Mucosa of descending colon (tissue), 3 donors: ENCODE measurements around the gene FAM171A1. TPM values are rescaled to one million over a fixed set of nuclear protein-coding genes. Genes with fewer than 3 reads are reported as not detected.

Source experiments
- ATAC-seq: fragments of 200-7000 bp; cut with Tn5 transposase; one replicate; pipeline ENCODE4 v1.9.1; 2020; ENCODE audit warnings: mild to moderate bottlenecking, moderate library complexity
- DNase-seq, 3 donors: peaks; one replicate each; pipeline ENCODE4 v3.0.0-alpha.2; 2020
- H3K36me3 ChIP-seq: fragments of 200-600 bp; one replicate; pipeline ENCODE4 v1.8.0; 2021; ENCODE audit warnings: low read depth, mild to moderate bottlenecking
- H3K4me1 ChIP-seq: fragments of 200-600 bp; one replicate; pipeline ENCODE4 v1.8.0; 2021; ENCODE audit warnings: low read depth, mild to moderate bottlenecking
- H3K4me3 ChIP-seq: fragments of 200-600 bp; one replicate; pipeline ENCODE4 v1.8.0; 2021; ENCODE audit warnings: mild to moderate bottlenecking
- H3K9me3 ChIP-seq: fragments of 200-600 bp; one replicate; pipeline ENCODE4 v1.8.0; 2021; ENCODE audit warnings: mild to moderate bottlenecking
- CTCF ChIP-seq: fragments of 200-600 bp; IDR thresholded peaks from one replicate; pipeline ENCODE4 v1.8.0; 2022; ENCODE audit warnings: antibody characterized with exemption, mild to moderate bottlenecking
- intact Hi-C, 2 donors: fragments of 100-400 bp; cut with DNase I in 1 of 2; cut with micrococcal nuclease in 1 of 2; formaldehyde crosslinking; loops; one replicate each; pipeline versions ENCODE4 v1.11.0 to v1.11.1; 2022; cut with DNase I, micrococcal nuclease
- total RNA-seq, 3 donors: library from RNA; stranded (reverse); fragmentation: NEBNext Ultra II Directional in 2 of 3; extraction: Animal tissue kit (Norgen Biotek cat#: 25700) in 2 of 3; gene quantifications; one replicate each; pipeline versions ENCODE4 v1.2.1 to v1.2.4, GENCODE V29; 2021 to 2023
- donor health status: DM: no; HTN: no; CAD: no; lungs with moderate emphysema.
- donor health status: DM: no; HTN: no; CAD: no.
- donor health status: DM: no; HTN: yes; CAD: no.

The FAM171A1 gene
- total RNA-seq, 3 donors from 2014 or later: 33.7 to 60.7 (median 50.4) TPM

GRCh38 chr10:15370212-15370855 lies 755 bp downstream of the FAM171A1 start:
- DNase-seq (peak in 2 of 3 donors; percentile 32 to 63), ATAC-seq (peak; percentile 52)
- Histone ChIP-seq H3K4me3 (peak overlapping the region; percentile 63), H3K36me3 (no peaks in the 10 kb centered on the region), H3K4me1 (peaks cover 8% of the 10 kb centered on the region), H3K9me3 (no peaks in the 10 kb centered on the region)
- intact Hi-C loops: loop anchor here in 1 of 2 donors (10.0 kb wide), 1 partner anchor 156 kb away; no protein-coding TSS in a partner anchor
- TF ChIP-seq CTCF: no peak

- peaks cover 8% of the 10 kb centered on the region for H3K4me1 ChIP-seq
- peak; percentile 38 for ATAC-seq
These were observed 1.6 kb downstream of the FAM171A1 start for GRCh38 chr10:15369256-15370211.

GRCh38 chr10:15368101-15368855 lies 2.8 kb downstream of the FAM171A1 start:
- intact Hi-C loops: no loop called here
- no peak overlapping the region for H3K4me3 ChIP-seq
- ATAC-seq (no peak), DNase-seq (no peak)
- no peaks in the 10 kb centered on the region for H3K36me3 ChIP-seq
- no peak for TF ChIP-seq CTCF
- no peaks in the 10 kb centered on the region for H3K9me3 ChIP-seq
- peaks cover 8% of the 10 kb centered on the region for H3K4me1 ChIP-seq

More at GRCh38 chr10:15369256-15370211, 1.6 kb downstream of the FAM171A1 start:
- Histone ChIP-seq H3K9me3 (no peaks in the 10 kb centered on the region), H3K36me3 (no peaks in the 10 kb centered on the region), H3K4me3 (peak overlapping the region; percentile 63)
- intact Hi-C loops: loop anchor here in 1 of 2 donors (10.0 kb wide), 1 partner anchor 155 kb away; no protein-coding TSS in a partner anchor
- no peak for TF ChIP-seq CTCF
- DNase-seq: peak in 2 of 3 donors; percentile 24 to 53

GRCh38 chr10:15367296-15368085 lies 3.6 kb downstream of the FAM171A1 start:
- H3K36me3 ChIP-seq: no peaks in the 10 kb centered on the region
- no peak for TF ChIP-seq CTCF
- ATAC-seq (no peak), DNase-seq (no peak)
- H3K4me1 ChIP-seq: peaks cover 8% of the 10 kb centered on the region
- no peak overlapping the region for H3K4me3 ChIP-seq
- H3K9me3 ChIP-seq: no peaks in the 10 kb centered on the region
- intact Hi-C loops: no loop called here
